Neural cell (in vitro differentiated cells): ENCODE results near the gene NDUFS2. TPM values are rescaled to one million over a fixed set of nuclear protein-coding genes. Genes with fewer than 3 reads are reported as not detected.

Experiments used
- H2AFZ ChIP-seq: fragments of 200-600, 300-800 bp; sonication (generic), shearing (Covaris generic); 2 replicates; pipeline ENCODE4 v1.6.0; 2014; ENCODE audit warnings: low read depth, mild to moderate bottlenecking, antibody characterized with exemption, low read length, moderate library complexity
- H3F3A ChIP-seq: fragments of 200-600 bp; shearing (Covaris generic); 2 replicates; pipeline ENCODE4 v1.6.1; 2016; ENCODE audit warnings: mild to moderate bottlenecking, moderate library complexity, mixed read lengths, antibody characterized with exemption, low read length; ENCODE audit not compliant: insufficient read depth, poor library complexity, severe bottlenecking
- H3K27ac ChIP-seq: fragments of 200-600, 300-800 bp; sonication (generic), shearing (Covaris generic); 2 replicates; pipeline ENCODE4 v1.5.1; 2014; ENCODE audit warnings: mild to moderate bottlenecking, low read length, moderate library complexity
- H3K27me3 ChIP-seq: fragments of 300-800, 200-600 bp; sonication (generic), shearing (Covaris generic); 2 replicates; pipeline ENCODE4 v1.6.0; 2014; ENCODE audit warnings: mild to moderate bottlenecking, low read depth, low read length, moderate library complexity; ENCODE audit not compliant: insufficient read depth
- H3K36me3 ChIP-seq: fragments of 300-800, 200-600 bp; sonication (generic), shearing (Covaris generic); 2 replicates; pipeline ENCODE4 v1.5.1; 2014; ENCODE audit warnings: mild to moderate bottlenecking, antibody characterized with exemption, low read length, moderate library complexity; ENCODE audit not compliant: insufficient read depth
- H3K4me2 ChIP-seq: fragments of 300-800, 200-600 bp; sonication (generic), shearing (Covaris generic); 2 replicates; pipeline ENCODE4 v1.6.0; 2014; ENCODE audit warnings: mild to moderate bottlenecking, low read length
- H3K4me3 ChIP-seq: fragments of 300-800, 200-600 bp; sonication (generic), shearing (Covaris generic); 2 replicates; pipeline ENCODE4 v1.5.1; 2014; ENCODE audit warnings: mild to moderate bottlenecking, low read length, moderate library complexity
- H3K79me2 ChIP-seq: fragments of 200-600 bp; shearing (Covaris generic); replicated peaks from 2 replicates; pipeline ENCODE4 v1.6.0; 2014; ENCODE audit warnings: mild to moderate bottlenecking, low read length, moderate library complexity; ENCODE audit not compliant: insufficient read depth
- H3K9ac ChIP-seq: fragments of 300-800, 200-600 bp; sonication (generic), shearing (Covaris generic); 2 replicates; pipeline ENCODE4 v1.6.1; 2016; ENCODE audit warnings: mild to moderate bottlenecking, low read length, mixed read lengths
- H3K9me2 ChIP-seq: fragments of 200-600 bp; shearing (Covaris generic); 2 replicates; pipeline ENCODE4 v1.6.1; 2016; ENCODE audit warnings: mild to moderate bottlenecking, low read length, mixed read lengths; ENCODE audit not compliant: insufficient read depth
- H3K9me3 ChIP-seq: fragments of 200-600, 300-800 bp; sonication (generic), shearing (Covaris generic); 2 replicates; pipeline ENCODE4 v1.6.1; 2016; ENCODE audit warnings: mild to moderate bottlenecking, mixed run types, low read length, moderate library complexity, mixed read lengths
- H4K20me1 ChIP-seq: fragments of 200-600 bp; shearing (Covaris generic); 2 replicates; pipeline ENCODE4 v1.6.1; 2016; ENCODE audit warnings: mild to moderate bottlenecking, mixed run types; ENCODE audit not compliant: insufficient read depth
- EP300 ChIP-seq: fragments of 450-650 bp; conservative IDR thresholded peaks from 2 replicates; pipeline ENCODE4 v1.6.1; 2014; ENCODE audit warnings: antibody characterized with exemption, mild to moderate bottlenecking, moderate library complexity; ENCODE audit not compliant: poor library complexity, severe bottlenecking
- EZH2 ChIP-seq: fragments of 200-600, 300-800 bp; shearing (Covaris generic), sonication (generic); IDR thresholded peaks from 2 replicates; pipeline ENCODE4 v1.6.1; 2014; ENCODE audit warnings: antibody characterized with exemption, low read length, borderline replicate concordance, mild to moderate bottlenecking; ENCODE audit not compliant: insufficient read depth, poor library complexity, severe bottlenecking
- MXI1 ChIP-seq: fragments of 450-650 bp; conservative IDR thresholded peaks from 2 replicates; pipeline ENCODE4 v1.6.1; 2014; ENCODE audit warnings: antibody characterized with exemption, mild to moderate bottlenecking; ENCODE audit not compliant: poor library complexity, severe bottlenecking
- POLR2AphosphoS5 ChIP-seq: IDR thresholded peaks from 2 replicates; pipeline ENCODE4 v1.6.1; 2012
- RAD21 ChIP-seq: fragments of 450-650 bp; conservative IDR thresholded peaks from 2 replicates; pipeline ENCODE4 v1.6.1; 2014; ENCODE audit warnings: antibody characterized with exemption, mild to moderate bottlenecking, moderate library complexity
- SMC3 ChIP-seq: fragments of 450-650 bp; conservative IDR thresholded peaks from 2 replicates; pipeline ENCODE4 v1.6.1; 2014; ENCODE audit warnings: antibody characterized with exemption, mild to moderate bottlenecking, moderate library complexity; ENCODE audit not compliant: poor library complexity
- TAF1 ChIP-seq: IDR thresholded peaks from 2 replicates; pipeline ENCODE4 v1.6.1; 2012; ENCODE audit warnings: low read depth
- polyA plus RNA-seq: library from polyadenylated mRNA; depleted of rRNA; stranded (reverse); fragments of >200 nt; gene quantifications from 2 replicates; pipeline ENCODE4 v1.2.3, GENCODE V29; 2014
- TF ChIP-seq, protein P1 (sequence below): IDR thresholded peaks from 2 replicates; pipeline ENCODE4 v1.6.1; 2012; ENCODE audit warnings: borderline replicate concordance
- TF ChIP-seq, protein P2 (sequence below): fragments of 450-650 bp; IDR thresholded peaks from 2 replicates; pipeline ENCODE4 v1.5.1; 2014; ENCODE audit warnings: antibody characterized with exemption, mild to moderate bottlenecking, moderate library complexity; ENCODE audit not compliant: poor library complexity, severe bottlenecking

Gene NDUFS2
- polyA plus RNA-seq, 1 donor from 2014 or later, result 166 TPM

DNA sequence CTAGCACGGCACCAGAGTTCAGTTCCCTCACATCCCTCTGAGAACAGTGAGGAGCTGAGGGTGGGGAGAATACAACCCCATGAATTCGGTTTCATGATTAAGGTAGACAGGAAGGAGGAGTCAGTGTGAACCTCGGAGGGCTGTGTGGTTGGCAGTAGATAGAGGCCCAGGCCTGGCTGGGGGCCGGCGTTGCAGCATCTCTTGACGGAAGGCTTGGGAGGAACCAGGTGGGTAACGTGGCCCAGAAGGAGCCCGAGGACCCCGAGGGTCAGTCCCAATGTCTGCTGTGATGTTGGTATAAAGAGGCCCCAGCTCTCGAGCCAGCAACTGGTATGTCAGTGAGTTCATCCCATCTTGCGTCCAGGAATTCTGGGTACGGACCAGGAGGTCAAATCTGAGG, 30.5 kb upstream of the NDUFS2 start:
- no peak overlapping the region for H3K4me3 ChIP-seq
- H3K79me2 ChIP-seq, result peaks cover 6% of the 10 kb centered on the region
- H3K36me3 ChIP-seq, result no peaks in the 10 kb centered on the region
- no peaks in the 10 kb centered on the region for H3K9me2 ChIP-seq
- no peak overlapping the region for H2AFZ ChIP-seq
- H4K20me1 ChIP-seq, result no peaks in the 10 kb centered on the region
- H3F3A ChIP-seq, result no peaks in the 10 kb centered on the region
- no peaks in the 10 kb centered on the region for H3K27me3 ChIP-seq
- H3K27ac ChIP-seq, result no peak overlapping the region
- no peak overlapping the region for H3K4me2 ChIP-seq
- H3K9ac ChIP-seq, result no peak overlapping the region
- TF ChIP-seq EP300 (no peak), SMC3 (no peak), MXI1 (no peak), EZH2 (no peak), RAD21 (no peak), TAF1 (no peak), POLR2AphosphoS5 (no peak)
- TF ChIP-seq, protein P1, sequence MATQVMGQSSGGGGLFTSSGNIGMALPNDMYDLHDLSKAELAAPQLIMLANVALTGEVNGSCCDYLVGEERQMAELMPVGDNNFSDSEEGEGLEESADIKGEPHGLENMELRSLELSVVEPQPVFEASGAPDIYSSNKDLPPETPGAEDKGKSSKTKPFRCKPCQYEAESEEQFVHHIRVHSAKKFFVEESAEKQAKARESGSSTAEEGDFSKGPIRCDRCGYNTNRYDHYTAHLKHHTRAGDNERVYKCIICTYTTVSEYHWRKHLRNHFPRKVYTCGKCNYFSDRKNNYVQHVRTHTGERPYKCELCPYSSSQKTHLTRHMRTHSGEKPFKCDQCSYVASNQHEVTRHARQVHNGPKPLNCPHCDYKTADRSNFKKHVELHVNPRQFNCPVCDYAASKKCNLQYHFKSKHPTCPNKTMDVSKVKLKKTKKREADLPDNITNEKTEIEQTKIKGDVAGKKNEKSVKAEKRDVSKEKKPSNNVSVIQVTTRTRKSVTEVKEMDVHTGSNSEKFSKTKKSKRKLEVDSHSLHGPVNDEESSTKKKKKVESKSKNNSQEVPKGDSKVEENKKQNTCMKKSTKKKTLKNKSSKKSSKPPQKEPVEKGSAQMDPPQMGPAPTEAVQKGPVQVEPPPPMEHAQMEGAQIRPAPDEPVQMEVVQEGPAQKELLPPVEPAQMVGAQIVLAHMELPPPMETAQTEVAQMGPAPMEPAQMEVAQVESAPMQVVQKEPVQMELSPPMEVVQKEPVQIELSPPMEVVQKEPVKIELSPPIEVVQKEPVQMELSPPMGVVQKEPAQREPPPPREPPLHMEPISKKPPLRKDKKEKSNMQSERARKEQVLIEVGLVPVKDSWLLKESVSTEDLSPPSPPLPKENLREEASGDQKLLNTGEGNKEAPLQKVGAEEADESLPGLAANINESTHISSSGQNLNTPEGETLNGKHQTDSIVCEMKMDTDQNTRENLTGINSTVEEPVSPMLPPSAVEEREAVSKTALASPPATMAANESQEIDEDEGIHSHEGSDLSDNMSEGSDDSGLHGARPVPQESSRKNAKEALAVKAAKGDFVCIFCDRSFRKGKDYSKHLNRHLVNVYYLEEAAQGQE, result no peak
- TF ChIP-seq, protein P2, sequence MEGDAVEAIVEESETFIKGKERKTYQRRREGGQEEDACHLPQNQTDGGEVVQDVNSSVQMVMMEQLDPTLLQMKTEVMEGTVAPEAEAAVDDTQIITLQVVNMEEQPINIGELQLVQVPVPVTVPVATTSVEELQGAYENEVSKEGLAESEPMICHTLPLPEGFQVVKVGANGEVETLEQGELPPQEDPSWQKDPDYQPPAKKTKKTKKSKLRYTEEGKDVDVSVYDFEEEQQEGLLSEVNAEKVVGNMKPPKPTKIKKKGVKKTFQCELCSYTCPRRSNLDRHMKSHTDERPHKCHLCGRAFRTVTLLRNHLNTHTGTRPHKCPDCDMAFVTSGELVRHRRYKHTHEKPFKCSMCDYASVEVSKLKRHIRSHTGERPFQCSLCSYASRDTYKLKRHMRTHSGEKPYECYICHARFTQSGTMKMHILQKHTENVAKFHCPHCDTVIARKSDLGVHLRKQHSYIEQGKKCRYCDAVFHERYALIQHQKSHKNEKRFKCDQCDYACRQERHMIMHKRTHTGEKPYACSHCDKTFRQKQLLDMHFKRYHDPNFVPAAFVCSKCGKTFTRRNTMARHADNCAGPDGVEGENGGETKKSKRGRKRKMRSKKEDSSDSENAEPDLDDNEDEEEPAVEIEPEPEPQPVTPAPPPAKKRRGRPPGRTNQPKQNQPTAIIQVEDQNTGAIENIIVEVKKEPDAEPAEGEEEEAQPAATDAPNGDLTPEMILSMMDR, result no peak
- no peaks in the 10 kb centered on the region for H3K9me3 ChIP-seq

DNA sequence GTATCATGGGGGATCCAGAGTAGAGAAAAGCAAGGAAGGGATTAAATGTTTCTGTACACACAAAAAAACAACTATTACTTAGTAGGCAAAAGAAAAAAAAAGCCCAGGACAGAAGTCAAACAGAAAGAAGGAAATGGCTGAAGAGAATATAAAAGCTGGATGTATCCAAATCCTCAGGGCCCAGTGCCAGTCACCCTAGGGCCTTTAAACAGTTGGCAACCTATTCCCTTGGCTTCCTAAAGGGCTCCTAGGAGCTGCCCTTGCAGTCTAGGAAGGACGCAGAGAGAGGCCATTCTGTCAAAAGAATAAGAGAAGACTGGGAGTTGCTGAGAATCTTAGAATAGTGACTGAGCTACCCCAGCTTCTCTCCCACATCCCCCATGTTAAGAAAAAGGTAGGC, 29.8 kb upstream of the NDUFS2 start:
- H3K9me3 ChIP-seq, result no peaks in the 10 kb centered on the region
- no peak overlapping the region for H3K4me2 ChIP-seq
- no peaks in the 10 kb centered on the region for H4K20me1 ChIP-seq
- no peak overlapping the region for H3K4me3 ChIP-seq
- peaks cover 6% of the 10 kb centered on the region for H3K79me2 ChIP-seq
- H3K9me2 ChIP-seq, result no peaks in the 10 kb centered on the region
- H3F3A ChIP-seq, result no peaks in the 10 kb centered on the region
- TF ChIP-seq, protein P1, result no peak
- no peaks in the 10 kb centered on the region for H3K27me3 ChIP-seq
- no peak overlapping the region for H3K9ac ChIP-seq
- no peaks in the 10 kb centered on the region for H3K36me3 ChIP-seq
- H3K27ac ChIP-seq, result no peak overlapping the region
- no peak overlapping the region for H2AFZ ChIP-seq
